Activated CD4-positive, alpha-beta memory T cell treated with anti-CD3 and anti-CD28 coated beads, Interleukin-2, amount 10 ng/mL, durations not matched to agents 7 days and 5 days (primary cell): ENCODE results near the gene FOXO4. TPM values are rescaled to one million over a fixed set of nuclear protein-coding genes. Genes with fewer than 3 reads are reported as not detected.
A peak's percentile ranks its signal among the peaks of the same experiment; 100 is the strongest.

Experiments used
- CTCF ChIA-PET: fragments of 350-600 bp; sonication (Branson Sonifier 250); formaldehyde crosslinking; loops from one replicate; lab custom pipeline; 2021; ENCODE audit warnings: antibody characterized with exemption, inconsistent platforms; lab: Charles Lee
- POLR2A ChIA-PET: fragments of 350-600 bp; sonication (Branson Sonifier 250); formaldehyde crosslinking; loops from one replicate; lab custom pipeline; 2021; ENCODE audit warnings: antibody characterized with exemption; lab: Charles Lee
- DNase-seq: peaks from one replicate; pipeline ENCODE4 v3.0.0-alpha.2; 2020
- H3K27ac Mint-ChIP-seq: one replicate; pipeline ENCODE4 v1.8.0; 2021; ENCODE audit warnings: mild to moderate bottlenecking, mixed read lengths
- H3K27me3 Mint-ChIP-seq: one replicate; pipeline ENCODE4 v1.8.0; 2021; ENCODE audit warnings: mixed read lengths
- H3K36me3 Mint-ChIP-seq: one replicate; pipeline ENCODE4 v1.8.0; 2021; ENCODE audit warnings: low read depth, mixed read lengths
- H3K4me1 Mint-ChIP-seq: one replicate; pipeline ENCODE4 v1.8.0; 2021; ENCODE audit warnings: mixed read lengths
- H3K4me3 Mint-ChIP-seq: one replicate; pipeline ENCODE4 v1.8.0; 2021; ENCODE audit warnings: mild to moderate bottlenecking, mixed read lengths
- H3K9me3 Mint-ChIP-seq: one replicate; pipeline ENCODE4 v1.8.0; 2021; ENCODE audit warnings: mixed read lengths
- total RNA-seq, 2 experiments: library from RNA; stranded (reverse); gene quantifications; one replicate each; pipeline ENCODE4 v1.2.3, GENCODE V29; 2021

Gene FOXO4
- total RNA-seq, 2 experiments from 2014 or later, result 18.4 to 20.4 TPM

DNA sequence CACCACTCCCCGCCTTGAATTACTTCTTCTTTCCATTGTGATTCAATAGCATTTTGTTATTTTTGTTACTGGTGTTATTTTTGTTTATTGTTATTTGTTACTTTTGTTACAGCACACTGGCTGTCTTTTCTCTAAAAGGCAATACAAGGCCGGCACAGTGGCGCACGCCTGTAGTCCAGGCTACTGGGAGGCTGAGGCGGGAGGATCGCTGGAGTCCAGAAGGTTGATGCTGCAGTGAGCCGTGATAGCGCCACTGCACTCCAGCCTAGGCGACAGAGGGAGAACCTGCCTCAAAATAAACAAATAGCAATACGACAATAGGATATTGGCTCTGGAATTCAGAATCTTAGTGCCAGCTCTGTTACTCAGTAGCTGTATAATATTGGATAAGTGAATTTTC is 21.7 kb downstream of the FOXO4 start:
- Mint-ChIP-seq H3K36me3 (peaks cover 18% of the 10 kb centered on the region), H3K9me3 (no peaks in the 10 kb centered on the region), H3K27me3 (no peaks in the 10 kb centered on the region), H3K4me1 (peaks cover 33% of the 10 kb centered on the region), H3K4me3 (no peak overlapping the region), H3K27ac (no peak overlapping the region)
- POLR2A ChIA-PET, result interaction anchor here (0.9 to 3.2 kb wide), 10 partner anchors 8 to 249 kb away, joined by 3 to 100 read pairs (median 7); partner anchors contain the start of genes CXorf65, FOXO4 and TAF1
- CTCF ChIA-PET, result interaction anchor here (0.8 to 2.2 kb wide), 7 partner anchors 9 to 64 kb away, joined by 3 to 10 read pairs (median 5); no protein-coding TSS in a partner anchor
- no peak for DNase-seq

DNA sequence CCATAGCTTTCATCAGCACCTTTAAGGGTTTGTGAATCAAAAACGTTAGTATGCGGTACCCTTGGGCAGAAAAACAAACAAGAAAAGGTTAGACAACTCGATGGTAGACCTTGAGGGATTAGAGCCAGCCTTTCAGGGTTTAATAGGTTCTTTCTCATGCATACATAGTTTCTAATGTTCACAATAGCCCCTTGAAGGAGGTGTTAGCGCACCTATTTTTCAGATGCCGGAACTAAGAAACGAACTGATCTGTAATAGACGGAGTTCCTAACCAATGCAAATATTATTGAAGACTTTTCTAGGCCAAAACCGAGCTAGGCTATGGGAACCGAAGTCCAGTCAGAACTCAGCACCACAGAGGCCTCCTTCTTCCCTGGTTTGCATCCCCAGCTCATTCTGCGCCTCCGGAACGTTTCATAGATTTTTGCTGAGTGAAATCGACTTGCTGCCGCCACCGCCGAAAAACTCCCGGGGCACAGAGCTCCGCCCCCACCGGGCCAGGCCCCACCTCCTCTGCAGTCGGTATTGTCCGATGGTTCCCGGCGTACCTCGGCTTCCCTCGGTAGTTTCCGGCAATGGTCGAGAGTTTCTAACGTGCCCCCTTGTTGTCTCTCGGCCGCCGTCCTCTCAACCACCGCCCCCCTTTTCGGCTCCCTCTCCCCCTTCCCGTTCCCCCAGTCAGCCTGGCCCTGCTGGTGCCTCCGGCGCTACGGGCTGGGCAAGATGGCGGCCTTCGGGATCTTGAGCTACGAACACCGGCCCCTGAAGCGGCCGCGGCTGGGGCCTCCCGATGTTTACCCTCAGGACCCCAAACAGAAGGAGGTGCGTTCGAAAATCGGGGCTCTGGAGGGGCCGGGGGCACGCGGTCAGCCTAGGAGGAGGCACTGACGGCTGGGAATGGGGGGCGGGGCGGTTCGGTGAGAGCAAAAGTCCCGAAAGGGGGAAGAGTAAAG is 22.7 kb downstream of the FOXO4 start, which contains the start of gene MED12:
TSS of gene MED12 (plus strand) at position 565 of the 953 bp plus-strand sequence. CDS start at position 724, 159 bp downstream.
- no peaks in the 10 kb centered on the region for H3K9me3 Mint-ChIP-seq
- peaks cover 28% of the 10 kb centered on the region for H3K4me1 Mint-ChIP-seq
- H3K36me3 Mint-ChIP-seq, result peaks cover 26% of the 10 kb centered on the region
- CTCF ChIA-PET, result interaction anchor here (0.8 to 2.2 kb wide), 8 partner anchors 9 to 63 kb away, joined by 3 to 10 read pairs (median 5); partner anchors contain the start of gene FOXO4
- POLR2A ChIA-PET, result interaction anchor here (0.9 to 3.2 kb wide), 16 partner anchors 8 to 248 kb away, joined by 3 to 100 read pairs (median 6); partner anchors contain the start of genes CXorf65, FOXO4, NONO and SNX12
- peak within 1 kb of the TSS; percentile 78 for H3K27ac Mint-ChIP-seq
- peak; percentile 84 for DNase-seq
- peak within 1 kb of the TSS; percentile 77 for H3K4me3 Mint-ChIP-seq
- no peaks in the 10 kb centered on the region for H3K27me3 Mint-ChIP-seq

DNA sequence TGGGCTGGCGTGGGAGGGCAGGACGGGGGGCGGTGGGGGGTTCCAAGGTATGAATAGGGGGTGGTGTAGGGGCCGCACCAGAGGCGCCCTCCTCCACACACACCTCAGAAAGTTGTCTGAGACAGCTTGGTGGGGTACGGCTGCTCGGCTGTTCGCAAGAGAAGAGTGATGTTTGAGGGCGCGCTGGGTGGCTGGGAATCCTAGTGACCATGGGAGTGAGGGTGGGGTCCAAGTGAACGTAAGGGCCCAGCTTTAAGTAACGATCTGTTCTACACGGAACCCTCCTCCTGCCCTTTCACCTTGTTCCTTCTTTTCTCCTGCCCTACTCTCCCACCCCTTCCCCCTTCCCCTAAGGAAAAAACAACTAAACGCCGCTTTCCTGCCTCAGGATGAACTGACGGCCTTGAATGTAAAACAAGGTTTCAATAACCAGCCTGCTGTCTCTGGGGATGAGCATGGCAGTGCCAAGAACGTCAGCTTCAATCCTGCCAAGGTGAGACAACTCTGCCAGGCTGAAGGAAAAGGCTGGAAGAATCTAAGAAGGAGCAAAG is 23.4 kb downstream of the FOXO4 start:
- H3K27ac Mint-ChIP-seq, result peak overlapping the region; percentile 78
- no peak for DNase-seq
- peaks cover 24% of the 10 kb centered on the region for H3K4me1 Mint-ChIP-seq
- H3K9me3 Mint-ChIP-seq, result no peaks in the 10 kb centered on the region
- peak overlapping the region; percentile 77 for H3K4me3 Mint-ChIP-seq
- ChIA-PET CTCF (interaction anchor here (1.4 to 2.2 kb wide), 3 partner anchors 18 to 22 kb away, joined by 8 to 10 read pairs (median 9); partner anchors contain the start of gene FOXO4), POLR2A (interaction anchor here (0.9 to 3.2 kb wide), 12 partner anchors 8 to 247 kb away, joined by 3 to 100 read pairs (median 7); partner anchors contain the start of genes CXorf65, FOXO4, NONO and SNX12)
- H3K27me3 Mint-ChIP-seq, result no peaks in the 10 kb centered on the region
- H3K36me3 Mint-ChIP-seq, result peaks cover 33% of the 10 kb centered on the region

DNA sequence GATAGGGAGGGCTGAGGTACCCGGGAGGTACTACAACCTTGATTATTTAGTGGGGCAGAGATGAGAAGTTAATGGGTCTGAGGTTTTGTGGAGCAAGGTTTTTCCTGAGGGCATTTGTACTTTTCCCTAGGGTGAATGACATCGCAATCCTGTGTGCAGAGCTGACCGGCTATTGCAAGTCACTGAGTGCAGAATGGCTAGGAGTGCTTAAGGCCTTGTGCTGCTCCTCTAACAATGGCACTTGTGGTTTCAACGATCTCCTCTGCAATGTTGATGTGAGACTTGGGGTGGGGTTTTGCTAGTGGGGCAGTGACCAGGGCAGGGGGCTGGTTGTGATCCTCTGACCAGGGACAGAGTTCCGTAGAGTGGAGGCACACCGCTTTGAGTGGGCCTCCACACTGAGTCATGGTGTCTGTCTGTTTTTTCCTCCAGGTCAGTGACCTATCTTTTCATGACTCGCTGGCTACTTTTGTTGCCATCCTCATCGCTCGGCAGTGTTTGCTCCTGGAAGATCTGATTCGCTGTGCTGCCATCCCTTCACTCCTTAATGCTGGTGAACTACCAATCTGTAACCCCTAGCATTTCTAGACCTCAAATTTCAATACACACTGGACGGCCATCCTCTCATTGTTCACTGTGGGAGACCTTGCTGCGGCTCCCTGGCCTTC is 32.6 kb downstream of the FOXO4 start:
- no peak overlapping the region for H3K4me3 Mint-ChIP-seq
- ChIA-PET CTCF (interaction anchor here (0.6 to 2.8 kb wide), 8 partner anchors 11 to 158 kb away, joined by 3 to 23 read pairs (median 8); partner anchors contain the start of gene IL2RG), POLR2A (interaction anchor here (0.6 to 2.2 kb wide), 5 partner anchors 10 to 61 kb away, joined by 3 to 13 read pairs (median 5); partner anchors contain the start of genes MED12 and SNX12)
- H3K4me1 Mint-ChIP-seq, result peaks cover 16% of the 10 kb centered on the region
- peaks cover 68% of the 10 kb centered on the region for H3K36me3 Mint-ChIP-seq
- DNase-seq, result no peak
- no peaks in the 10 kb centered on the region for H3K27me3 Mint-ChIP-seq
- no peaks in the 10 kb centered on the region for H3K9me3 Mint-ChIP-seq
- H3K27ac Mint-ChIP-seq, result peak overlapping the region; percentile 16

DNA sequence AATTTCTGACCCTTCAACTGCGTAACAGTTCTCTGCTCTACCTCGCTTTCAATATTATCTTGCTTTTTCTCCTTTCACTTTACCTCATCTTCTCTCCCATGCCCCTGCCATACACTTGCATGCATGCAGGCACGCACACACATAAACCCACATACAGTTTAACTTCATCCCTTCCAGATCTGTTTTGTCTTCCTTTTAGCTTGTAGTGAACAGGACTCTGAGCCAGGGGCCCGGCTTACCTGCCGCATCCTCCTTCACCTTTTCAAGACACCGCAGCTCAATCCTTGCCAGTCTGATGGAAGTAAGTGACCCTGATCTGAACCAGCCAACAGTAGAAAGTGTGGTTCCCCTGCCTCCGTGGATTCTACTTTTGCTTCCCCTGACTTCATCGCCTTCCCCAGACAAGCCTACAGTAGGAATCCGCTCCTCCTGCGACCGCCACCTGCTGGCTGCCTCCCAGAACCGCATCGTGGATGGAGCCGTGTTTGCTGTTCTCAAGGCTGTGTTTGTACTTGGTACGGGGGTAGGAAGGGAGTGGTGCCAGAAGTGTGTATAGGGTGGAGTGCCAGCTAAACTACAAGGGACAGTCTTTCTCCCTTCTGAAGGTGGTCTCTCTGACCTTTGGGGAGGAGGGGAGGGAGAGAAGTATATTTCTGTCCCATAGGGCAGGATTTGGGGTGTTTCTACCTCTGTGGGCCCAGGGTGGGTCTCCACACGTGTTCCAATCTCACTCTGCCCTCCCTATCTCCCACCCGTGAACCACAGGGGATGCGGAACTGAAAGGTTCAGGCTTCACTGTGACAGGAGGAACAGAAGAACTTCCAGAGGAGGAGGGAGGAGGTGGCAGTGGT is 33.5 kb downstream of the FOXO4 start:
- Mint-ChIP-seq H3K9me3 (no peaks in the 10 kb centered on the region), H3K27me3 (no peaks in the 10 kb centered on the region), H3K36me3 (peaks cover 62% of the 10 kb centered on the region), H3K4me1 (peaks cover 16% of the 10 kb centered on the region), H3K27ac (peak overlapping the region; percentile 16), H3K4me3 (no peak overlapping the region)
- ChIA-PET CTCF (interaction anchor here (0.6 to 2.8 kb wide), 10 partner anchors 11 to 237 kb away, joined by 3 to 23 read pairs (median 6); partner anchors contain the start of genes IL2RG and TAF1), POLR2A (interaction anchor here (0.6 to 2.2 kb wide), 8 partner anchors 11 to 61 kb away, joined by 3 to 13 read pairs (median 4); partner anchors contain the start of genes IL2RG, MED12 and SNX12)
- DNase-seq, result peak; percentile 77

DNA sequence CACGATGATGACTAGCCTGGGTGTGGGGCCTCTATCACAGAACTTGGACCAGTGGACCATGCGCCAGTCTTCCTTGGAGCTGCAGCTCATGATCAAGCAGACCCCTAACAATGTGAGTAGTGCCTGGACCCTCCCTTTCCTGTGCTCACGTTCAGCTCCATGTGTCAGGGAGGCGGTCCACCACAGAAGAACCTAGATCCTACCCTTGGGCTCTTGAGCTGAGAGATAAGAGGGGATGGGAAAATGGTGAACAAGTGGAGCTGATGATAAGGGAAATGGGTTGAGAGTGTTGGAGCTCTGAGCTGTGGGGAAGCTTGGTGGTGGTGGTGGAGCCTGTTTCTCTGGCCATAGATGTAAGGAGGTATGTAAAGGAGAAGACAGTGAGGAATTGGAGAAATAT is 35.9 kb downstream of the FOXO4 start:
- H3K27me3 Mint-ChIP-seq, result no peaks in the 10 kb centered on the region
- no peak for DNase-seq
- H3K36me3 Mint-ChIP-seq, result peaks cover 70% of the 10 kb centered on the region
- no peak overlapping the region for H3K4me3 Mint-ChIP-seq
- ChIA-PET CTCF (interaction anchor here (1.2 to 2.0 kb wide), 2 partner anchors 35 to 133 kb away, joined by 3 to 8 read pairs; partner anchors contain the start of gene FOXO4), POLR2A (interaction anchor here (0.8 to 1.2 kb wide), 3 partner anchors 31 to 35 kb away, joined by 3 to 5 read pairs (median 4); partner anchors contain the start of gene FOXO4)
- H3K9me3 Mint-ChIP-seq, result no peaks in the 10 kb centered on the region
- no peak overlapping the region for H3K27ac Mint-ChIP-seq
- peaks cover 16% of the 10 kb centered on the region for H3K4me1 Mint-ChIP-seq

DNA sequence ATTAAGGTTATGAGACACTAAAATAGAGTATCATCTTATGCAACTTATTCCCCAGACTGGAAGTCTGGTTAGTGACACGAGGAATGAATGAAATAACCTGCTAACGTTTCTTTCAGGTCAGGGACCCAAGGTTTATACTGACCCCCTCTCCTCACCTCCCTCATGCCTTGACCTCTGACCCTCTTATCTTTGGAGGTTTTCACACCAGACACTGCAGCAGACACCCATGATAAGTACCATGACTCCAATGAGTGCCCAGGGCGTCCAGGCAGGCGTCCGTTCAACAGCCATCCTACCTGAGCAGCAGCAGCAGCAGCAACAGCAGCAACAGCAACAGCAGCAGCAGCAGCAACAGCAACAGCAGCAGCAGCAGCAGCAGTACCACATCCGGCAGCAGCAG is 44.8 kb downstream of the FOXO4 start:
- ChIA-PET CTCF (interaction anchor here (1.9 kb wide), 1 partner anchor 10 kb away, joined by 5 read pairs; no protein-coding TSS in a partner anchor), POLR2A (interaction anchor here (0.6 kb wide), 1 partner anchor 37 kb away, joined by 3 read pairs; no protein-coding TSS in a partner anchor)
- no peak for DNase-seq
- Mint-ChIP-seq H3K4me3 (no peak overlapping the region), H3K9me3 (no peaks in the 10 kb centered on the region), H3K27me3 (no peaks in the 10 kb centered on the region), H3K4me1 (peaks cover 6% of the 10 kb centered on the region), H3K36me3 (peaks cover 39% of the 10 kb centered on the region), H3K27ac (no peak overlapping the region)

DNA sequence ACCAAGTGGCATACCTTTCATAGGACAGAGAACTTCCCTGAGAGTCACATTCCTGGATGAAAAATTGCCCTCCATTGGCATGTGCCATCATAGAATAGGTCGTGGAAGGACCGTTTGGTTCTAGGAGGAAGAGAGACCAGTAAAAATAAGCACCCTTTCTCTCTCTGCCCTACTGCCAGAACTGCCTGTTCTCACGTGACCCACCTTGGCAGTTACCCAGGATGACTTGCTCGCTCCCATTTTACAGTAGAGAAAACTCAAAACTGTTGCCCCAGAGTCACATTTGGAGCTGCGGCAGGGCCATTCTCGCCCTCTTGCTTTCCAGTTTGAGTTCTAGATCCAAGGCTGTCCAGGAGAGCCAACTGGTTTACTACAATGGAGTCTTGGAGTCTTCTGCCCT is 47.9 kb downstream of the FOXO4 start:
- no peak overlapping the region for H3K27ac Mint-ChIP-seq
- H3K9me3 Mint-ChIP-seq, result no peaks in the 10 kb centered on the region
- no peaks in the 10 kb centered on the region for H3K27me3 Mint-ChIP-seq
- ChIA-PET POLR2A (no interaction called here), CTCF (no interaction called here)
- peaks cover 11% of the 10 kb centered on the region for H3K4me1 Mint-ChIP-seq
- peaks cover 20% of the 10 kb centered on the region for H3K36me3 Mint-ChIP-seq
- DNase-seq, result no peak
- H3K4me3 Mint-ChIP-seq, result no peak overlapping the region

DNA sequence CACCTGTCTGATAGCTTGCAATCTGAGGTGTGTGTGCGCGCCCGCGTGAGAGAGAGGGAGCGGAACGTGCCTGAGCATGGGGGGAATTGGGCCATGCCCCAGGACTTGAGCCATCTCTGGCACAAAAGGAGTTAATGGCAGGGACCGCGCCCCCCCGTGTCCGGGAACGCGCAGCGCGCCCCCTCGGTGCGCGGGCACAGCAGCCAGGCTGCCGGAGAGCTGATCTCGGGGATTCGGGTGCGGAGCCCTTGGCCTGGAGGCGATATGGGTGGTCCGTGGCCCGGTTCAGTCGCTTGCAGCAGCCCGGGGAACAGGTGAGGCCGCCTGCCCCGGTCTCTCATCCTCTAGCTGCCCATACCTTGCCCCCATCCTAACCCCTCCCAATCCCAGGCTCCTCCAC is 49.0 kb downstream of the FOXO4 start, which contains the start of gene NLGN3:
TSS of gene NLGN3 (plus strand) at position 191 of the 400 bp plus-strand sequence. CDS start 2,909 bp downstream, outside the sequence.
- POLR2A ChIA-PET, result no interaction called here
- CTCF ChIA-PET, result no interaction called here

DNA sequence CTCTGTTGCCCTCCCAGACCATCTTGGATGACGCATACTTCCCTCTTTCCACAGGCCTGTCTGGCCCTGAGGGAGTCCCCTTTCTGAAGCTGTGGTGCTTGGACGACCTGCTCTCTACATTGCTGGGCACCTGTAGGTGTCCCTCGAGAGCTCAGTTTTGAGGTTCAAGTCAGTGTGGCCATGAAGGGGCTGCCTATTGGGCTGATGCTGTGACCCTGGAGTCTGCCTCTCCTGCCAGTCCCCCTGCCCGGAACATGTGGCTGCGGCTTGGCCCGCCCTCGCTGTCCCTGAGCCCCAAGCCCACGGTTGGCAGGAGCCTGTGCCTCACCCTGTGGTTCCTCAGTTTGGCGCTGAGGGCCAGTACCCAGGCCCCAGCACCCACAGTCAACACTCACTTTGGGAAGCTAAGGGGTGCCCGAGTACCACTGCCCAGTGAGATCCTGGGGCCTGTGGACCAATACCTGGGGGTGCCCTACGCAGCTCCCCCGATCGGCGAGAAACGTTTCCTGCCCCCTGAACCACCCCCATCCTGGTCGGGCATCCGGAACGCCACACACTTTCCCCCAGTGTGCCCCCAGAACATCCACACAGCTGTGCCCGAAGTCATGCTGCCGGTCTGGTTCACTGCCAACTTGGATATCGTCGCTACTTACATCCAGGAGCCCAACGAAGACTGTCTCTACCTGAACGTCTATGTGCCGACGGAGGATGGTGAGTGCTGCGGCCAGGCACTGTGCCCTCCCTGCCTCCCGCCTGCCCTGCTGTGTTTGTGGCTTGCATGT is 52.0 kb downstream of the FOXO4 start:
- Mint-ChIP-seq H3K27me3 (no peaks in the 10 kb centered on the region), H3K4me3 (no peak overlapping the region), H3K27ac (no peak overlapping the region), H3K9me3 (no peaks in the 10 kb centered on the region), H3K4me1 (peaks cover 6% of the 10 kb centered on the region), H3K36me3 (peaks cover 2% of the 10 kb centered on the region)
- CTCF ChIA-PET, result no interaction called here
- DNase-seq, result no peak
- POLR2A ChIA-PET, result no interaction called here

More for the DNA sequence above, 49.0 kb downstream of the FOXO4 start, which contains the start of gene NLGN3:
- Mint-ChIP-seq H3K27me3 (no peaks in the 10 kb centered on the region), H3K36me3 (peaks cover 11% of the 10 kb centered on the region), H3K4me3 (no peak within 1 kb of the TSS), H3K4me1 (peaks cover 8% of the 10 kb centered on the region), H3K27ac (no peak within 1 kb of the TSS), H3K9me3 (no peaks in the 10 kb centered on the region)
- DNase-seq, result no peak
